SK-N-MC (cell line): ENCODE measurements around the gene ARHGAP35.
A peak's percentile ranks its signal among the peaks of the same experiment; 100 is the strongest.

Experiments
- DNase-seq: peaks from one replicate; pipeline ENCODE4 v3.0.0-alpha.2; 2011; ENCODE audit warnings: low read depth, low spot score
- H3K27ac ChIP-seq: fragments of 200-600 bp; sonication (generic); 2 replicates; pipeline ENCODE4 v1.5.1; 2016; ENCODE audit warnings: mixed run types
- H3K36me3 ChIP-seq: fragments of 200-600 bp; sonication (generic); 2 replicates; pipeline ENCODE4 v1.6.1; 2017; ENCODE audit warnings: antibody characterized with exemption, low read length, mixed read lengths; ENCODE audit not compliant: insufficient read depth
- H3K4me3 ChIP-seq: fragments of 200-600 bp; sonication (generic); 2 replicates; pipeline ENCODE4 v1.5.1; 2016
- H3K9ac ChIP-seq: fragments of 200-600 bp; sonication (generic); 2 replicates; pipeline ENCODE4 v1.8.0; 2017; ENCODE audit warnings: mixed run types, mixed read lengths; ENCODE audit not compliant: insufficient read length
- H3K9me3 ChIP-seq: fragments of 200-600 bp; sonication (generic); 2 replicates; pipeline ENCODE4 v1.6.1; 2017; ENCODE audit warnings: low read depth, mild to moderate bottlenecking, antibody characterized with exemption, low read length, moderate library complexity, mixed read lengths
- EZH2 ChIP-seq: fragments of 200-600 bp; sonication (generic); IDR thresholded peaks from one replicate; pipeline ENCODE4 v1.6.1; 2017; ENCODE audit warnings: antibody characterized with exemption
- FOXP2 ChIP-seq: optimal IDR thresholded peaks from 2 replicates; pipeline ENCODE3; 2011; ENCODE audit warnings: mild to moderate bottlenecking, moderate library complexity; ENCODE audit not compliant: insufficient read depth; ENCODE audit errors: extremely low read length, control extremely low read depth
- POLR2AphosphoS5 ChIP-seq: IDR thresholded peaks from 2 replicates; pipeline ENCODE4 v1.6.1; 2012; ENCODE audit warnings: mild to moderate bottlenecking, low read depth, low read length, borderline replicate concordance

The ARHGAP35 gene

DNA sequence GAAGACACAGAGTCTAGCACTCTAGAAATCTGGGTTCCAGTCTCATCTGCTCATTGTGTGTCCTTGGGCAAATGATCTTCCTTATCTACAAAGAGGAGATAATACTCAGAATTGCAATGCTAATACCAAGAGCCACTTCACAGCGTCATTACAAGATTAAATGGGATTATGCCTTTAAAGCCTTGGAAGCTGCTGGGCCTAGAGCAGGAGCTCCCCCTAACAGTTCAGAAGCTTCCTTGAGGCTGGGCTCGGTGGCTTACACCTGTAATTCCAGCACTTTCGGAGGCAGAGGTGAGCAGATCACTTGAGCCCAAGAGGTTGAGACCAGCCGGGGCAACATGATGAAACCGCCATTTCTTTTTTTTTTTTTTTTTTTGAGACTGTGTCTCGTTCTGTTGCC lies 37.7 kb upstream of the ARHGAP35 start:
- H3K9me3 ChIP-seq: no peaks in the 10 kb centered on the region
- DNase-seq: no peak
- no peak overlapping the region for H3K9ac ChIP-seq
- no peak overlapping the region for H3K4me3 ChIP-seq
- H3K27ac ChIP-seq: no peak overlapping the region
- no peaks in the 10 kb centered on the region for H3K36me3 ChIP-seq
- TF ChIP-seq EZH2 (no peak), POLR2AphosphoS5 (no peak), FOXP2 (no peak)

DNA sequence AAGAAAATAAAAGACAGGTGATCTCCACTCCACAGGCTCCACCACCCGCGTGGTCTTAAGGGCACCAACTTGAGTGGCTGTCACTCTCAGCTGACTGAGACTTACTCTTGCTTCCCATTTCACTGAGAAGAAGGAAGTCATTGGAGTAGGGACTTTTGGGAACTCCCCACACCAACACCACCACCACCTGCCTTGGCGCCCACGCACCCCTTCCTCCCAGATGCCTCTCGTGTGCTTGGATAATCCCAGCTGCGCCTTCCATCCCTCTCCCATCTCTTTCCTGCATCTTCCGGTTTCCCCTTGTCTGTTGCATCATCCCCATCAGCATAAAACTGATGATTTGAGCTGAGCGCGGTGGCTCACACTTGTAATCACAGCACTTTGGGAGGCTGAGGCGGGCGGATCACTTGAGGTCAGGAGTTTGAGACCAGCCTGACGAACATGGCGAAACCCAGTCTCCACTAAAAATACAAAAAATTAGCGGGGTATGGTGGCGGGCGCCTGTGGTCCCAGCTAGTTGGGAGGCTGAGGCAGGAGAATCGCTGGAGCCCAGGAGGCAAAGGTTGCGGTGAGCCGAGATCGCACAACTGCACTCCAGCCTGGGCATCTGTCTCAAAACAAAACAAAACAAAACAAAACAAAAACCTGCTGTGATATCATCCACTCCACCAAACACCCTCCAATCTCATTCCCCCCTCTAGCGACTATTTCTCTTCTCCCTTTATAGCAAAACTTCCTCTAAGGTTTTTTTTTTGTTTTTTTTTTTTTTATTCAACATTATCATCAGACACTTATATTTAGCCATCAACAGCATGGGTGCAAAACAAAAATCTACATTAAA lies 35.7 kb upstream of the ARHGAP35 start:
- Histone ChIP-seq H3K27ac (no peak overlapping the region), H3K36me3 (no peaks in the 10 kb centered on the region), H3K9ac (no peak overlapping the region), H3K4me3 (no peak overlapping the region), H3K9me3 (no peaks in the 10 kb centered on the region)
- no peak for DNase-seq
- TF ChIP-seq POLR2AphosphoS5 (no peak), FOXP2 (no peak), EZH2 (no peak)

GRCh38 chr19:46825731-46826055 lies 35.1 kb upstream of the ARHGAP35 start:
- H3K4me3 ChIP-seq: no peak overlapping the region
- H3K9me3 ChIP-seq: no peaks in the 10 kb centered on the region
- TF ChIP-seq EZH2 (no peak), FOXP2 (no peak), POLR2AphosphoS5 (no peak)
- no peak overlapping the region for H3K27ac ChIP-seq
- DNase-seq: no peak
- no peak overlapping the region for H3K9ac ChIP-seq
- no peaks in the 10 kb centered on the region for H3K36me3 ChIP-seq

DNA sequence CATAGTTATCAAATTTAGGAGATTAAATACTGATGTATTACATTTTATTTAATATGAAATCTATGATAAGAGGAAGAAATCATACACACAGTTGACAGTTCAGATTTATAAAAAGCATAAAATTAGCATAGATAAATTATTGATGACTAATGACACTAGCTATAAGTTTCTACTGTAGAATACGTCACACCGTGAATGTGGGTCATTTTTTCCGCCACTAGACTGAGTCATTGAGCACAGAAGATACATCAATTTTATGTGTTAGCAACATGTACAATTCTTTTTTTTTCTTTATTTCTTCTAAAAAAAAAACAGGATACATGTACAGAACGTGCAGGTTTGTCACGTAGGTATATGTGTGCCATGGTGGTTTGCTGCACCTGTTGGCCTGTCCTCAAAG lies 32.3 kb upstream of the ARHGAP35 start:
- no peak overlapping the region for H3K9ac ChIP-seq
- H3K9me3 ChIP-seq: no peaks in the 10 kb centered on the region
- no peak overlapping the region for H3K4me3 ChIP-seq
- no peaks in the 10 kb centered on the region for H3K36me3 ChIP-seq
- no peak overlapping the region for H3K27ac ChIP-seq
- no peak for DNase-seq
- TF ChIP-seq EZH2 (no peak), FOXP2 (no peak), POLR2AphosphoS5 (no peak)

GRCh38 chr19:46830864-46831263 lies 29.9 kb upstream of the ARHGAP35 start:
- Histone ChIP-seq H3K27ac (no peak overlapping the region), H3K36me3 (no peaks in the 10 kb centered on the region), H3K9ac (no peak overlapping the region), H3K9me3 (no peaks in the 10 kb centered on the region), H3K4me3 (no peak overlapping the region)
- no peak for TF ChIP-seq FOXP2
- TF ChIP-seq EZH2: no peak
- no peak for TF ChIP-seq POLR2AphosphoS5
- DNase-seq: no peak

- Histone ChIP-seq H3K36me3 (peaks cover 6% of the 10 kb centered on the region; the same call in 1 of the 2 replicates), H3K9me3 (no peaks in the 10 kb centered on the region), H3K4me3 (no peak overlapping the region), H3K27ac (no peak overlapping the region), H3K9ac (no peak overlapping the region)
- no peak for TF ChIP-seq EZH2
- no peak for TF ChIP-seq POLR2AphosphoS5
- TF ChIP-seq FOXP2: no peak
- no peak for DNase-seq
These were observed 26.7 kb upstream of the ARHGAP35 start for GRCh38 chr19:46834121-46834520.

DNA sequence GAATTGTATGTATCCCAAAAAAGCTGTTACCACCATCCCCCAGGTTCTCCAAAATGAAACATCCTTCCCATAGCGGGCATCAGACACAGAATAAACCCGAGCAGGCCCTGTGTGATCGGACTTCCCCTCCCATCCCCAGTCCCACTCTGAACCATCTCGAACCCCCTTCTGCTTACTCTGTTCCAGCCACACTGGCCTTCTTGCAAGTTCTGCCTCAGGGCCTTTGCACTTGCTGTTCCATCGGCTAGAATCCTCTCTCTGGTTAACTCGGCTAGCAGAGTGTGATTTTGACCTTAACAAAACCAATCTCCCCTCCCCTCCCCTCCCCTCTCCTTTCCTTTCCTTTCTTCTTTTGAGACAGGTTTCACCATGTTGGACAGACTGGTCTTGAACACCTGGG lies 25.8 kb upstream of the ARHGAP35 start:
- no peak for DNase-seq
- no peak for TF ChIP-seq FOXP2
- no peak for TF ChIP-seq POLR2AphosphoS5
- TF ChIP-seq EZH2: no peak
- Histone ChIP-seq H3K9me3 (no peaks in the 10 kb centered on the region), H3K9ac (no peak overlapping the region), H3K36me3 (peaks cover 13% of the 10 kb centered on the region), H3K27ac (no peak overlapping the region), H3K4me3 (no peak overlapping the region)

DNA sequence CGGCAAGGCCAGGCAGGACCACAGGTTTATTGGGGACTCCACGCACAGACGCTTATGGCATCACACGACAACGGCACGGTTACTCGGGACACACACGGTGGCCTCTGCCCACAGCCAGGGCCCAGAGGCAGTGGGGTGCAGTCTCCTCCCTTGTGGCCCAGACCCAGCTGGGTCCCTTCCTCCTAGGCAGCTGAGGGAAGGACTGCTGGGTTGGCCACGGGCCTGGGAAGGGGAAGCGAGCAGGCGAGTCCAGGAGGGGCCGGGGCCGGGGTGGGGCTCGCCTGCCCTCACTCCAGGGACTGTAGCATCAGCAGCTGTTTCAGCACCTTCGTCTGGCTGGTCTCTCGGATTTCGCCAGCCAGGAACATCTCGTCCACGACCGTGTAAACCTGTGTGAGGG lies 22.6 kb upstream of the ARHGAP35 start:
- H3K9me3 ChIP-seq: no peaks in the 10 kb centered on the region
- H3K9ac ChIP-seq: no peak overlapping the region
- no peak for DNase-seq
- no peak overlapping the region for H3K27ac ChIP-seq
- peaks cover 20% of the 10 kb centered on the region for H3K36me3 ChIP-seq
- TF ChIP-seq EZH2 (no peak), FOXP2 (no peak), POLR2AphosphoS5 (no peak)
- H3K4me3 ChIP-seq: no peak overlapping the region

- Histone ChIP-seq H3K4me3 (no peak overlapping the region), H3K9me3 (no peaks in the 10 kb centered on the region), H3K36me3 (peaks cover 25% of the 10 kb centered on the region), H3K9ac (no peak overlapping the region), H3K27ac (peak overlapping the region; percentile 22; the same call in 1 of the 2 replicates)
- TF ChIP-seq EZH2: no peak
- TF ChIP-seq FOXP2: no peak
- TF ChIP-seq POLR2AphosphoS5: no peak
- DNase-seq: no peak
These were observed 20.9 kb upstream of the ARHGAP35 start for GRCh38 chr19:46839752-46840497.
